ENCODE results near the gene HSPB1.

DNA sequence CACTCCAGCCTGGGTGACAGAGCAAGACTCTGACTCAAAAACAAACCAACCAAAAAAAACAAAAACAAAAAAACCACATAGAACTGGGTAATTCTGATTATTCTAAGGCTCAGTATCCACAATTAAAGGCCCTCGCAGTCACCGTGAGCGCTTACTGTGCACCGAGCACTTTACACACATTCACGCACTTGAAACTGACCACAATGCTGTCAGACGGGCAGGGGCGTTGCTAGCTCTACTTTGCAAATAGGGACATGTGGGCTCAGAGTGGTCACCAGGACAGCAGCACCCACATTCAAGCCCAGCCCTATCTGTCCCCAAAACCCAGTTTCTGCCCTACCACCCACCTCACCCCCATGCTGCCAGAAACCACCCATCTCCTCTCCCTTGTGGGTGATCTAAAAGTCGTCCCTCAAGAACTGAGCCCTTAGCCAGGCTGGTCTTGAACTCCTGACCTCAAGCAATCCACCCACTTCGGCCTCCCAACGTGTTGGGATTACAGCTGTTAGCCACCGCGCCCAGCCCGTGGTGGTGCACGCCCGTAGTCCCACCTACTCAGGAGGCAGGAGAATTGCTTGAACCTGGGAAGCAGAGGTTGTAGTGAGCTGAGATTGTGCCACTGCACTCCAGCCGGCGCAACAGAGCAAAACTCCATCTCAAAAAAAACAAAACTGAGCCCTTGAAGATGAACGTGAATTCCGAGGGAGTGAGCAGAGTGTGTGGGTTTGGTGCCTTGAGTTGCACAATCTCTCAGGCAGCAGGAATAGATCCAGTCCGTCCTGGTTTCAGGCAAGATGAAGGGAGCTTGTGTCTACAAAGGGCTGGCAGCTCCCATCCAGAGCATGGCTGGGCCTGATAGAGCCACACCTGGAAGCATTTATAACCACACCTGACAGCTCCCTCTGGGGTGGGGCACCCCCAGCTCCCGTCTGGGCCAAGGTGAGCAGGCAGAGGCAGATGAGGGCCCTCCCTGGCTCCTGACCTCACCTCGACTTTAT lies 5.4 kb upstream of the HSPB1 start:
- TF ChIP-seq, protein P1, sequence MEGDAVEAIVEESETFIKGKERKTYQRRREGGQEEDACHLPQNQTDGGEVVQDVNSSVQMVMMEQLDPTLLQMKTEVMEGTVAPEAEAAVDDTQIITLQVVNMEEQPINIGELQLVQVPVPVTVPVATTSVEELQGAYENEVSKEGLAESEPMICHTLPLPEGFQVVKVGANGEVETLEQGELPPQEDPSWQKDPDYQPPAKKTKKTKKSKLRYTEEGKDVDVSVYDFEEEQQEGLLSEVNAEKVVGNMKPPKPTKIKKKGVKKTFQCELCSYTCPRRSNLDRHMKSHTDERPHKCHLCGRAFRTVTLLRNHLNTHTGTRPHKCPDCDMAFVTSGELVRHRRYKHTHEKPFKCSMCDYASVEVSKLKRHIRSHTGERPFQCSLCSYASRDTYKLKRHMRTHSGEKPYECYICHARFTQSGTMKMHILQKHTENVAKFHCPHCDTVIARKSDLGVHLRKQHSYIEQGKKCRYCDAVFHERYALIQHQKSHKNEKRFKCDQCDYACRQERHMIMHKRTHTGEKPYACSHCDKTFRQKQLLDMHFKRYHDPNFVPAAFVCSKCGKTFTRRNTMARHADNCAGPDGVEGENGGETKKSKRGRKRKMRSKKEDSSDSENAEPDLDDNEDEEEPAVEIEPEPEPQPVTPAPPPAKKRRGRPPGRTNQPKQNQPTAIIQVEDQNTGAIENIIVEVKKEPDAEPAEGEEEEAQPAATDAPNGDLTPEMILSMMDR (IDR thresholded peaks at IDR 0.05; ENCODE audit: poor library complexity) = no peak
- TF ChIP-seq EZH2 (IDR thresholded peaks at IDR 0.05; ENCODE audit: borderline replicate concordance) = no peak
- no peak for TF ChIP-seq EZH2phosphoT487 (IDR thresholded peaks at IDR 0.05; ENCODE audit: low read depth, severe bottlenecking, unreplicated experiment)

Measured in hepatocyte (in vitro differentiated cells).